Liver (tissue), 9 donors: ENCODE data around the gene GNRH2. TPM values are rescaled to one million over a fixed set of nuclear protein-coding genes. Genes with fewer than 3 reads are reported as not detected.

Experiments used
- DNase-seq: peaks from one replicate; pipeline ENCODE4 v3.0.0-alpha.2; 2017; ENCODE audit warnings: low spot score
- H3K27ac ChIP-seq, 2 donors: one replicate each; pipeline ENCODE4 v1.7.0; 2013; ENCODE audit warnings: inconsistent platforms in 2 of 2, low read length in 2 of 2, control low read depth in 1 of 2, low read depth in 1 of 2, mild to moderate bottlenecking in 1 of 2
- H3K27me3 ChIP-seq, 4 donors: one replicate each; pipeline versions ENCODE4 v1.6.1 to v1.7.0; 2013; ENCODE audit warnings: low read length in 3 of 4, inconsistent platforms in 1 of 4, mild to moderate bottlenecking in 1 of 4, moderate library complexity in 1 of 4; ENCODE audit not compliant: control insufficient read depth in 4 of 4, insufficient read depth in 4 of 4
- H3K36me3 ChIP-seq, 4 donors: one replicate each; pipeline versions ENCODE4 v1.6.1 to v1.7.0; 2013; ENCODE audit warnings: low read length in 3 of 4, mild to moderate bottlenecking in 3 of 4, low read depth in 1 of 4, moderate library complexity in 1 of 4; ENCODE audit not compliant: control insufficient read depth in 4 of 4, insufficient read depth in 3 of 4
- H3K4me1 ChIP-seq, 4 donors: one replicate each; pipeline versions ENCODE4 v1.6.1 to v1.7.0; 2013; ENCODE audit warnings: low read length in 3 of 4, mild to moderate bottlenecking in 3 of 4, moderate library complexity in 1 of 4; ENCODE audit not compliant: control insufficient read depth in 4 of 4, insufficient read depth in 4 of 4
- H3K4me3 ChIP-seq, 3 donors: one replicate each; pipeline versions ENCODE4 v1.6.1 to v1.7.0; 2013; ENCODE audit warnings: low read length in 3 of 3, control low read depth in 1 of 3, low read depth in 1 of 3, mild to moderate bottlenecking in 1 of 3
- H3K9ac ChIP-seq, 2 donors: one replicate each; pipeline ENCODE4 v1.7.0; 2013; ENCODE audit warnings: low read length in 2 of 2, mild to moderate bottlenecking in 2 of 2, moderate library complexity in 2 of 2, control low read depth in 1 of 2, low read depth in 1 of 2
- H3K9me3 ChIP-seq, 4 donors: one replicate each; pipeline versions ENCODE4 v1.6.1 to v1.7.0; 2013; ENCODE audit warnings: low read length in 3 of 4; ENCODE audit not compliant: control insufficient read depth in 4 of 4
- EGR1 ChIP-seq, 2 donors: IDR thresholded peaks; 2 replicates each; pipeline ENCODE4 v1.6.1; 2016 to 2018; ENCODE audit warnings: antibody characterized with exemption in 2 of 2, low read depth in 2 of 2
- FOXA1 ChIP-seq: IDR thresholded peaks from 2 replicates; pipeline ENCODE4 v1.6.1; 2016; ENCODE audit warnings: antibody characterized with exemption
- FOXA2 ChIP-seq: IDR thresholded peaks from 2 replicates; pipeline ENCODE4 v1.6.1; 2016; ENCODE audit warnings: antibody characterized with exemption
- GABPA ChIP-seq, 2 donors: IDR thresholded peaks in 1 of 2; conservative IDR thresholded peaks in 1 of 2; 2 replicates each; pipeline ENCODE4 v1.6.1; 2016; ENCODE audit warnings: antibody characterized with exemption in 2 of 2, mild to moderate bottlenecking in 1 of 2, moderate library complexity in 1 of 2
- HNF4A ChIP-seq, 2 donors: conservative IDR thresholded peaks; 2 replicates each; pipeline ENCODE4 v1.6.1; 2016; ENCODE audit warnings: antibody characterized with exemption in 2 of 2, mild to moderate bottlenecking in 2 of 2
- HNF4G ChIP-seq: IDR thresholded peaks from 2 replicates; pipeline ENCODE4 v1.6.1; 2016; ENCODE audit warnings: antibody characterized with exemption
- JUND ChIP-seq, 2 donors: IDR thresholded peaks; 2 replicates each; pipeline ENCODE4 v1.6.1; 2016; ENCODE audit warnings: antibody characterized with exemption in 2 of 2
- NR2F2 ChIP-seq: IDR thresholded peaks from 2 replicates; pipeline ENCODE4 v1.6.1; 2016; ENCODE audit warnings: antibody characterized with exemption
- RAD21 ChIP-seq, 2 donors: IDR thresholded peaks; 2 replicates each; pipeline ENCODE4 v1.6.1; 2016; ENCODE audit warnings: antibody characterized with exemption in 2 of 2, mild to moderate bottlenecking in 2 of 2
- RXRA ChIP-seq, 2 donors: IDR thresholded peaks; 2 replicates each; pipeline ENCODE4 v1.6.1; 2017 to 2018; ENCODE audit warnings: antibody characterized with exemption in 2 of 2, mild to moderate bottlenecking in 1 of 2
- SP1 ChIP-seq: IDR thresholded peaks from 2 replicates; pipeline ENCODE4 v1.6.1; 2018; ENCODE audit warnings: antibody characterized with exemption, mild to moderate bottlenecking
- TAF1 ChIP-seq: conservative IDR thresholded peaks from 2 replicates; pipeline ENCODE4 v1.6.1; 2016; ENCODE audit warnings: antibody characterized with exemption, mild to moderate bottlenecking
- YY1 ChIP-seq: IDR thresholded peaks from 2 replicates; pipeline ENCODE4 v1.6.1; 2016; ENCODE audit warnings: antibody characterized with exemption, mild to moderate bottlenecking
- WGBS: extraction: QIAGEN DNeasy Blood & Tissue Kit; methylation state at CpG from one replicate; pipeline ENCODE4 v1.1.7; 2013; 5-methylcytosine and 5-hydroxymethylcytosine counted together
- polyA plus RNA-seq, 2 donors: library from polyadenylated mRNA; stranded (reverse) in 1 of 2; unstranded in 1 of 2; fragments of 200-250 nt in 1 of 2; fragments of >200 nt in 1 of 2; fragmentation: Nextera tagmentation in 1 of 2; extraction: Ambion mirVana in 1 of 2; gene quantifications; one replicate each; pipeline versions ENCODE4 v1.2.1 to v1.2.3, GENCODE V29; 2013 to 2015
- total RNA-seq, 2 donors: library from RNA; depleted of rRNA; stranded (reverse); fragments of >200 nt; gene quantifications; one replicate each; pipeline ENCODE4 v1.2.3, GENCODE V29; 2014
- TF ChIP-seq, protein P1 (sequence below): IDR thresholded peaks from 2 replicates; pipeline ENCODE4 v1.6.1; 2016; ENCODE audit warnings: antibody characterized with exemption
- TF ChIP-seq, protein P2 (sequence below): fragments of 150-350 bp; IDR thresholded peaks from 2 replicates; pipeline ENCODE4 v1.5.1; 2017; ENCODE audit warnings: improper control_type of control experiment, low read depth, low read length; ENCODE audit not compliant: missing input control
- TF ChIP-seq, protein P3 (sequence below): IDR thresholded peaks from 2 replicates; pipeline ENCODE4 v1.6.1; 2016; ENCODE audit warnings: antibody characterized with exemption, mild to moderate bottlenecking
- TF ChIP-seq, protein P4 (sequence below): IDR thresholded peaks from 2 replicates; pipeline ENCODE4 v1.6.1; 2016; ENCODE audit warnings: antibody characterized with exemption
- TF ChIP-seq, protein P5 (sequence below): IDR thresholded peaks from 2 replicates; pipeline ENCODE4 v1.6.1; 2016; ENCODE audit warnings: antibody characterized with exemption
- donor health status: healthy.
- donor health status: healthy.
- donor health status: healthy.
- donor health status: healthy.
- donor health status: healthy.

Gene GNRH2
- total and polyA plus RNA-seq, 4 donors: 0.25 to 0.58 (median 0.44) TPM; not detected in 1

DNA sequence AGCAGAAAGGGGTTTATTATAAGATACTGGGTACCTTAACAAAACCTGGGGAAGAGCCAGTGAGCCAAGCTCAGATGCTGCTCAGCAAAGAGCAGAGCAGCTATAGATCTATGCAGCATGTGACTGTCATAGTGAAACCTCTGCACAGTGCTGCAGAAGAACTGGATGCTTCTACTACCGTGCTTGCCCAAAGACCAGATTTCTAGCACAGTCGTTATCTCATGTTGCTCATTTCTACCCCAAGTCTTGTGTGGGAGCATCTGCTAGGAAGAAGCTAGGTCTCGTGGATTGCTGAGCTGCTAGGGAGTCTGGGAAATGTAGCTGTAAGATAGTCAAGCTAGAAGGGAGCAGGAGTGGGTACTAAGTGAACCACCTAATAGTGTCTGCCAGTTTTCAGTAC lies 31.7 kb upstream of the GNRH2 start:
- Histone ChIP-seq H3K36me3 (peaks cover 0 to 17% (median 8%) of the 10 kb centered on the region in 4 donors), H3K4me1 (no peaks in the 10 kb centered on the region), H3K27me3 (no peaks in the 10 kb centered on the region), H3K27ac (no peak overlapping the region), H3K9me3 (no peaks in the 10 kb centered on the region), H3K9ac (no peak overlapping the region), H3K4me3 (no peak overlapping the region)
- TF ChIP-seq JUND (IDR thresholded peaks at IDR 0.05): no peak
- TF ChIP-seq, protein P1, sequence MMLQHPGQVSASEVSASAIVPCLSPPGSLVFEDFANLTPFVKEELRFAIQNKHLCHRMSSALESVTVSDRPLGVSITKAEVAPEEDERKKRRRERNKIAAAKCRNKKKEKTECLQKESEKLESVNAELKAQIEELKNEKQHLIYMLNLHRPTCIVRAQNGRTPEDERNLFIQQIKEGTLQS: no peak
- no peak for TF ChIP-seq TAF1
- TF ChIP-seq, protein P2, sequence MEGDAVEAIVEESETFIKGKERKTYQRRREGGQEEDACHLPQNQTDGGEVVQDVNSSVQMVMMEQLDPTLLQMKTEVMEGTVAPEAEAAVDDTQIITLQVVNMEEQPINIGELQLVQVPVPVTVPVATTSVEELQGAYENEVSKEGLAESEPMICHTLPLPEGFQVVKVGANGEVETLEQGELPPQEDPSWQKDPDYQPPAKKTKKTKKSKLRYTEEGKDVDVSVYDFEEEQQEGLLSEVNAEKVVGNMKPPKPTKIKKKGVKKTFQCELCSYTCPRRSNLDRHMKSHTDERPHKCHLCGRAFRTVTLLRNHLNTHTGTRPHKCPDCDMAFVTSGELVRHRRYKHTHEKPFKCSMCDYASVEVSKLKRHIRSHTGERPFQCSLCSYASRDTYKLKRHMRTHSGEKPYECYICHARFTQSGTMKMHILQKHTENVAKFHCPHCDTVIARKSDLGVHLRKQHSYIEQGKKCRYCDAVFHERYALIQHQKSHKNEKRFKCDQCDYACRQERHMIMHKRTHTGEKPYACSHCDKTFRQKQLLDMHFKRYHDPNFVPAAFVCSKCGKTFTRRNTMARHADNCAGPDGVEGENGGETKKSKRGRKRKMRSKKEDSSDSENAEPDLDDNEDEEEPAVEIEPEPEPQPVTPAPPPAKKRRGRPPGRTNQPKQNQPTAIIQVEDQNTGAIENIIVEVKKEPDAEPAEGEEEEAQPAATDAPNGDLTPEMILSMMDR: no peak
- TF ChIP-seq FOXA1: no peak
- TF ChIP-seq, protein P3, sequence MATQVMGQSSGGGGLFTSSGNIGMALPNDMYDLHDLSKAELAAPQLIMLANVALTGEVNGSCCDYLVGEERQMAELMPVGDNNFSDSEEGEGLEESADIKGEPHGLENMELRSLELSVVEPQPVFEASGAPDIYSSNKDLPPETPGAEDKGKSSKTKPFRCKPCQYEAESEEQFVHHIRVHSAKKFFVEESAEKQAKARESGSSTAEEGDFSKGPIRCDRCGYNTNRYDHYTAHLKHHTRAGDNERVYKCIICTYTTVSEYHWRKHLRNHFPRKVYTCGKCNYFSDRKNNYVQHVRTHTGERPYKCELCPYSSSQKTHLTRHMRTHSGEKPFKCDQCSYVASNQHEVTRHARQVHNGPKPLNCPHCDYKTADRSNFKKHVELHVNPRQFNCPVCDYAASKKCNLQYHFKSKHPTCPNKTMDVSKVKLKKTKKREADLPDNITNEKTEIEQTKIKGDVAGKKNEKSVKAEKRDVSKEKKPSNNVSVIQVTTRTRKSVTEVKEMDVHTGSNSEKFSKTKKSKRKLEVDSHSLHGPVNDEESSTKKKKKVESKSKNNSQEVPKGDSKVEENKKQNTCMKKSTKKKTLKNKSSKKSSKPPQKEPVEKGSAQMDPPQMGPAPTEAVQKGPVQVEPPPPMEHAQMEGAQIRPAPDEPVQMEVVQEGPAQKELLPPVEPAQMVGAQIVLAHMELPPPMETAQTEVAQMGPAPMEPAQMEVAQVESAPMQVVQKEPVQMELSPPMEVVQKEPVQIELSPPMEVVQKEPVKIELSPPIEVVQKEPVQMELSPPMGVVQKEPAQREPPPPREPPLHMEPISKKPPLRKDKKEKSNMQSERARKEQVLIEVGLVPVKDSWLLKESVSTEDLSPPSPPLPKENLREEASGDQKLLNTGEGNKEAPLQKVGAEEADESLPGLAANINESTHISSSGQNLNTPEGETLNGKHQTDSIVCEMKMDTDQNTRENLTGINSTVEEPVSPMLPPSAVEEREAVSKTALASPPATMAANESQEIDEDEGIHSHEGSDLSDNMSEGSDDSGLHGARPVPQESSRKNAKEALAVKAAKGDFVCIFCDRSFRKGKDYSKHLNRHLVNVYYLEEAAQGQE: no peak
- no peak for TF ChIP-seq GABPA (IDR thresholded peaks at IDR 0.05 in 1 of 2, conservative IDR thresholded peaks at IDR 0.05 in 1 of 2)
- no peak for TF ChIP-seq RAD21 (IDR thresholded peaks at IDR 0.05)
- TF ChIP-seq HNF4G: no peak
- no peak for TF ChIP-seq RXRA (IDR thresholded peaks at IDR 0.05)
- no peak for TF ChIP-seq YY1
- TF ChIP-seq FOXA2: no peak
- no peak for TF ChIP-seq EGR1 (IDR thresholded peaks at IDR 0.05; ENCODE audit: low read depth in 2 of 2)
- no peak for TF ChIP-seq HNF4A (conservative IDR thresholded peaks at IDR 0.05)
- no peak for TF ChIP-seq NR2F2
- TF ChIP-seq, protein P4, sequence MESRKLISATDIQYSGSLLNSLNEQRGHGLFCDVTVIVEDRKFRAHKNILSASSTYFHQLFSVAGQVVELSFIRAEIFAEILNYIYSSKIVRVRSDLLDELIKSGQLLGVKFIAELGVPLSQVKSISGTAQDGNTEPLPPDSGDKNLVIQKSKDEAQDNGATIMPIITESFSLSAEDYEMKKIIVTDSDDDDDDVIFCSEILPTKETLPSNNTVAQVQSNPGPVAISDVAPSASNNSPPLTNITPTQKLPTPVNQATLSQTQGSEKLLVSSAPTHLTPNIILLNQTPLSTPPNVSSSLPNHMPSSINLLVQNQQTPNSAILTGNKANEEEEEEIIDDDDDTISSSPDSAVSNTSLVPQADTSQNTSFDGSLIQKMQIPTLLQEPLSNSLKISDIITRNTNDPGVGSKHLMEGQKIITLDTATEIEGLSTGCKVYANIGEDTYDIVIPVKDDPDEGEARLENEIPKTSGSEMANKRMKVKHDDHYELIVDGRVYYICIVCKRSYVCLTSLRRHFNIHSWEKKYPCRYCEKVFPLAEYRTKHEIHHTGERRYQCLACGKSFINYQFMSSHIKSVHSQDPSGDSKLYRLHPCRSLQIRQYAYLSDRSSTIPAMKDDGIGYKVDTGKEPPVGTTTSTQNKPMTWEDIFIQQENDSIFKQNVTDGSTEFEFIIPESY: no peak
- TF ChIP-seq, protein P5, sequence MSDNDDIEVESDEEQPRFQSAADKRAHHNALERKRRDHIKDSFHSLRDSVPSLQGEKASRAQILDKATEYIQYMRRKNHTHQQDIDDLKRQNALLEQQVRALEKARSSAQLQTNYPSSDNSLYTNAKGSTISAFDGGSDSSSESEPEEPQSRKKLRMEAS: no peak
- TF ChIP-seq SP1: no peak
- DNase-seq: no peak
- WGBS: 94% methylated on average over 3 of the region's 3 CpGs
